ENCODE results near the gene PWWP2B.

Gene PWWP2B

GRCh38 chr10:132419538-132420468 lies 22.8 kb downstream of the PWWP2B start:
- no peak for DNase-seq (ENCODE audit: low read depth in 2 of 2)

DNA sequence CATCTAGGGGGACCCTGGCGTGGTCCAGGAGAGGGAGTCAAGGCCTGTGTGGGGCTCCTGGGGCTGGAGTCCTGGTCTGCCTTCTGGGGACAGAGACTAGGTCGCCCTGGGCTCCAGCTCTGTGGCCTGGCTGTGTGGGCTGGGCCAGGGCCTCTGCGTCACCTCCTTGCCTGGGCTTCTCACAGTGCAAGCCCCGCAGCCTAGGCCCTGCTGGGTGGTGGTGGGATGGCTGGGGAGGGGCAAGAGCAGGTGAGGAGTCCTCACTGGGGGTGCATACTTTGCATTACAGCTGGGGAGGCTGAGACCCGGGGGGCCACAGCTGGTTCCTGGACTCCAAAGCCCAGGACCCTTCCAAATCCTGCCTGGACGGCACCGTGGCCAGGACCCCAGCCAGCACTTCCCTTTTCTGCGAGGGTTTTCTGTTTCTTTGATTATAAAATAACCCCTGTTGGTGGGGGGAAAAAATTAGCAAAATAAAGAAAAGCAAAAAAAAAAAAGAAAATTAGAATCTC lies 23.5 kb downstream of the PWWP2B start:
- DNase-seq (ENCODE audit: low read depth in 2 of 2), result no peak

- DNase-seq (ENCODE audit: low read depth in 2 of 2), result no peak
Measured at GRCh38 chr10:132420981-132421846, 24.2 kb downstream of the PWWP2B start.

DNA sequence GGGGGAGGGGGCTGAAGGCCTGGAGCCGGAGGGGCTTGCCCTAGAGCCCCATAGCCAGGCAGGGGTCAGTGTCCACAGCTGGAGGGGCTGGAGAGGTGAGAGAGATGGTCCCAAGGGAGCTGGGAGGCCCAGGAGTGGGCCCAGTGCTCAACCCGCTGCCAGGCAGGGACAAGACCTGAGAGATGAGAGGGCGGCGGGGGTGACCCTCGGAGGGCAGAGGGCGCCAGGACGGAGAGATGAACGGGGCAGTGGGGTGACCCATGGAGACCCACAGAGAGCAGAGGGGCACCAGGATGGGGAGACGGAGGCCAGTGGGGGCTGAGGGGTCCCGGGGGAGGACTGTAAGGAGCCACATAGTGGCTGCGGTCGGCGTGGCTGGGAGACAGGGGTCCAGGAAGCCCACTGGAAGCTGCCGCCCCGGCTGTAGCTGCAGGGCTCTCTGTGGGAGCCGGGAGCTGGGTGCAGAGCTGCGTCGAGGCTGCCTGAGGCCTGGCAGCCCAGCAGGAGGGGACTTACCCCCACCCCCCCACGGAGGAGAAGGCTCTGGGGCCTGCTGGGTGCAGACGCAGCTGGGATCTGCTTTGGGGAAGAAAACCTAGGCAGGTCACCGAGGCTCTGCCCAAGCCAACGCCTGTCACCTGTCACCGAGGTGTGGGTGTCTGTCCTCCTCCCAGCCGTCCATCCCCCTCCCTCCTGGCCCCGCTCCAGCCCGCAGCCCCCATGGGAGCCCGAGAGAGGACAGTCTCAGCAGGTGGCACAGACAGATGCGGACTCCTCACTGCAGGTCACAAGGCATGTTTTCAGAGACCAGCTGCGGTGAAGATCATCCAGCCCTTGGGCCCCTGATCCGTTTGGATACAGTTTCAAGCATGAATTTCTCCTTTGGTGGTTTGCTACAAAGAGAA lies 25.1 kb downstream of the PWWP2B start:
- DNase-seq (ENCODE audit: low read depth in 2 of 2), result no peak

DNA sequence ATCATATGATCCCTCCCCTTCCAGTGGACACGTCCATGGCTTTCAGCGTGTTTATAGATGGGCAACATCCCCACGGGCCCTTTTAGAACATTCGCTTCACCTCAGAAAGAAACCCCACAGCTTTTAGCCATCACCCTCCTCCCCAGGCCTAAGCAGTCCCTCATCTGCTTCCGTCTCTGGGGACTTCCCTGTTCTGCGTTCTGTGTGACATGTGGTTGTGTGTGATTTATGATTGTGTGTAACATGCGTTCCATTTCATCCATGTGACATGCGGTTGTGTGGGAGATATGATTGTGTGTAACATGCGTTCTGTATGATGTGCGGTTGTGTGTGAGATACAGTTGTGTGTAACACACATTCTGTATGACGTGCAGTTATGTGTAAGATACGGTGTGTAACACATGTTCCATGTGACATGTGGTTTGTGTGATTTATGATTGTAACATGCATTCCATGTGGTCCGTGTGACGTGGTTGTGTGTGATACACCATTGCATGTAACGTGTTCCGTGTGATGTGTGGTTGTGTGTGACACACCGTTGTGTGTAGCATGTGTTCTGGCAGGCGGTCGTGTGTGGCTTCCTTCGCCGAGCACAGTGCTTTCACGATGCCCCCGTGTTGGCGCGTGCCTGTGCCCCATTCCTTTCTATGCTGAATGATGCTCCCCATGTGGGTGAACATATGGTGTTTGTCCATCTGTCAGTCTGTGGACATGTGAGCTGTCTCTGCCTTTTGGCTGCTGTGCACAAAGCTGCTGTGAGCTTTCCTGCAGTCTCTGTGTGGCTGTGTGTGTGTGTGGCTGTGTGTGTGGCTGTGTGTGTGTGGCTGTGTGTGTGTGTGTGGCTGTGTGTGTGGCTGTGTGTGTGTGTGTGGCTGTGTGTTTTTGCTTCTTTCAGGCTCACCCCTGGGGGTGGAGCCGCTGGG lies 26.2 kb downstream of the PWWP2B start:
- DNase-seq (ENCODE audit: low read depth in 2 of 2), result no peak

DNA sequence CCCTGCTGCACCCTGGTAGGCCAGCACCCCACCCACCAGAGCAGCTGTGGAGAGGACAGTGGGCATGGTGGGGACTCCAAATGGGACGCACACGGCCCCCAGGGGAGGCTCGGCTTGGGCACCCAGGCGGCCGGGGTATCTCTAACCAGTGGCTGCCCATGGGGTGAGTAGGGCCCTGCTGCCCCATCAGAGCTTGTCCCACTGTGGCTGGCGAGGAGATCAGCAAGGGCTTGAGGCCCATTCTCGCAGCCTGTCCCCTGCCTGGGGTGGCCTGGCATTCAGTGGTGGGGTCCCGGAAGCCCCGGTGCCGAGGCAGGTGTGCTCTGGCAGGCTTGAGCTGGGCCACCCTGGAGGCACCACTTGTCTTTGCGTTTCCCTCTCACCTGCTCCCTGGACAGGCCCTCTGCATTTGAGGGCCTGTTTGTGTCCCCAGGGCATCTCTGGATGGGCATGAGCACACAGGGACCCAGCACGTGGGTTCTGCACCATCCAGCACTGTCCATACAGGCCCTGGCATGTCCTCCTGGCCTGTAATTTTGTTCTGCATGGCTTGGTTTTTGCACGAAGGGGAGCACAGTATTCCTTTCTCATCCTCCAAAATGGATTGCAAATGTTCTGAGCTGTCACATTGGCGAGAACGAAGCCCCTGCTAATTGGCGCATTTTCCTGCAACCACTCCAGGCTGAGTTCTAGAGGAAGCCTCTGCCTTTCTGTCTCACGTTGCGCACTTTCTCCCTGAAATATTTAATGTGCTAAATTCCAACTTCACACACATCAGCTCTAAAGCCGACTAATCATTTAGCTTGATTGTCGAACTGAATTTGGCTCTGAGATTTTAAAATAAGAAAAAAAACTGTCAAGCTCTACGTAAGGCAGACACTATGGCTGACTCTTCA lies 27.2 kb downstream of the PWWP2B start:
- DNase-seq (ENCODE audit: low read depth in 2 of 2), result no peak

DNA sequence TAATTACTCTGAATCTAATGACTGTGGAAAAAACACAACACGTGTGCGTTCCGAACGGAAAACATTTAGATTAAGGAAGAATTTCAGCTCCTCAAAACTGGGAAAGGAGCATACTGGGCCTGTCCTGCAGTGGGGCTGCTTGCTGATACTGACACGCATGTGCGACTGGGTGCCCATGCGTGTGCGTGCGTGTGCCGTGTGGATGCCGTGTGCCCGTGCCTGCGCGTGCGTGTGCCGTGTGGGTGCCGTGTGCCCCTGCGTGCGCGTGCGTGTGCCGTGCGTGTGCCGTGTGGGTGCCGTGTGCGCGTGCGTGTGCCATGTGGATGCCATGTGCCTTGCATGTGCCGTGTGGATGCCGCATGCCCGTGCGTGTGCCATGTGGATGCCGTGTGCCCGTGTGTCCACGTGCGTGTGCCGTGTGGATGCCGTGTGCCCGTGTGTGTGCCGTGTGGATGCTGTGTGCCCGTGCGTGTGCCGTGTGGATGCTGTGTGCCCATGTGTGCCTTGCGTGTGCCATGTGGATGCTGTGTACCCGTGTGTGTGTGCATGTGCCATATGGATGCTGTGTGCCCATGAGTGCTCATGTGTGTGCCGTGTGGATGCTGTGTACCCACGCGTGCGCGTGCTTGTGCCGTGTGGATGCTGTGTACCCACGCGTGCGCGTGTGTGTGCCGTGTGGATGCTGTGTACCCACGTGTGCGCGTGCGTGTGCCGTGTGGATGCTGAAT lies 28.2 kb downstream of the PWWP2B start:
- DNase-seq (ENCODE audit: low read depth in 2 of 2), result no peak

DNA sequence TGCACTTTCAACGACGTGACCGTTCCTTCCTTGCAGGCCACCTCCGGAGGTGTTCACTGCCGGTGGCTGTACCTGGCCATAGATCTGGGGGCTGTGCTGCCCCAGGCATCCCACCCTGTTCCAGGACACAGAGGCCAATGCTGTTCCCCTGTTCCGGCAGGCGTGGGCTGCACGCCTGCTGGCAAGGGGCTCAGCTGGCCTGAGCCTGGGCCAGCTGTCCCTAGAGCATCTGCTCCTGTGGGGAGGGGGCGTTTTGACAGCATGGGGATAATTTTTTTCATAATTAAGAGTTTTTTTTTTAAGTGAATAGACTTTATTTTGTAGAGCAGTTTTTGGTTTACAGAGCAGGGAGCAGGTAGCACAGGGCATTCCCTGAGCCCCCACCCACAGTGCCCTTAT lies 28.8 kb downstream of the PWWP2B start:
- DNase-seq (ENCODE audit: low read depth in 2 of 2), result no peak

GRCh38 chr10:132427006-132427771 lies 30.2 kb downstream of the PWWP2B start:
- no peak for DNase-seq (ENCODE audit: low read depth in 2 of 2)

GRCh38 chr10:132427939-132428367 lies 31.0 kb downstream of the PWWP2B start:
- DNase-seq (ENCODE audit: low read depth in 2 of 2), result no peak

- no peak for DNase-seq (ENCODE audit: low read depth in 2 of 2)
Measured at GRCh38 chr10:132428486-132428995, 31.5 kb downstream of the PWWP2B start.

DNA sequence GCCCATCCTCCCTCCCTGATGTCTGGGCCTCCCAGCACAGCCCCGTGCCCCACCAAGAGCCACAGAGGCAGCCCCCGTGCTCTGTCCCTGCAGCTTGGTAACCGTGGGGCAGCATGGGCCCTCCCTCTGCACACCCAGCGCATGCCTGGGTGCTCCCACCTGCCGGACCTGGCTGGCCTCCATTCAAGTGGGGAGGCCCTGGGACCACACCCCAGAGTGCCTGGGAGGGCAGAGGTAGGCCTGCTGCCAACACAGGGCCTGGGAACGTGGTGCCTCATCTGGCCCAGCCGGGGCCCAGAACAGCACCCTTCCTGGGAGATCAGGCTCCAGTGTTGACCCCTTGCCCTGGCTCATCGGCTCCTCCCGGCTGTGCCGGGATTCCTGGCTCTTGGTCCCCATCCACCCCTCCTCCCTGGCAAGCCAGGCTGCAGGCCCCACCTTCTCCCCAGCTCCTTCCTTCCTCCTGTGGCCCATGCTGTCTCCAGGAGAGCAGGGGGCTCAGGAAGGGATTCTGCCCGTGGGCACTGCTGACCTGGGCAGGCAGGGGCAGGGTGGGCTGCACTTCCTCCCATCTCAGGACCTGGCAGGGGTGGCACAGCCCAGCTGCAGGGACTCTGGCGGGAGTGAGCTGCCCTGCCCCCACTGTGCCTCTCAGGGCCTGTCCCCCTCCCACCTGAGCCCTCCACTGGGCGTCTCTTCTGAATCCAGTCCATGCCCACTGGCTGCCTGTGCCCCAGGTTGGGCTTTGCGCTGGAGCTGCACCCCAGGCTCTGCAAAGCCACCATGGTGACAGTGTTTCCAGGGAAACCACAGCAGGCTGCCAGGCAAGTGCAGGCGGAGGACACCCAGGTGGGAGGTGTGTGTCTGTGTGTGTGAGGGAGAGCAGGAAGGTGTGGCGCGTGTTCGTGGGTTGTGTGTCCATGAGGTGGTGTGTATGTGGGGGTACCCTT lies 32.6 kb downstream of the PWWP2B start:
- no peak for DNase-seq (ENCODE audit: low read depth in 2 of 2)

- DNase-seq (ENCODE audit: low read depth in 2 of 2), result no peak
Measured at GRCh38 chr10:132430231-132430743, 33.3 kb downstream of the PWWP2B start.

DNA sequence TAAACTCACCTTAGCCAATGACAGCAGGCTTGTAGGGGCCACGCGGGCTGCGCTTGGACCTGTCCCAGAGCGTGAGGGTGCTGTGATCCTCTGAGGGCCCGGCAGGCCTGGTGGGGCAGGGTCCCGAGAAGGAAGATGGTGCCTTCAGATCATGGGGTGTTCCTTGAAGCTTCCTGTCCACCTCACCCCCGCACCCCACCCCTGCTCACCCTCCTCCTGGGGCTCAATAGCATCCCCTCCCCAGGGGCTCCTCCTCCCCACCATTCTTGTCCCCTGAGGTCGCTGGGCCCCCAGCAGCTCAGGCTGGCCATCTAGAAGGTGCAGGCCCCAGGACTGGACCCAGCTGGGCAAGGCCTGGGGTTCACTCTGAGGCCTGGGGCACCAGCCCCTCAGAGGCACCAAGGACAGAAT lies 33.9 kb downstream of the PWWP2B start:
- no peak for DNase-seq (ENCODE audit: low read depth in 2 of 2)

- no peak for DNase-seq (ENCODE audit: low read depth in 2 of 2)
Measured at GRCh38 chr10:132431537-132432175, 34.7 kb downstream of the PWWP2B start.

GRCh38 chr10:132432176-132432540 lies 35.2 kb downstream of the PWWP2B start:
- DNase-seq (ENCODE audit: low read depth in 2 of 2), result no peak
